Stimulated activated CD4-positive, alpha-beta T cell treated with anti-CD3 and anti-CD28 coated beads, TNF-alpha, amount 100 ng/mL, for 24 hours (primary cell): ENCODE results near the gene ARHGAP20.

ENCODE experiments used
- DNase-seq, 3 experiments: peaks; one replicate each; pipeline ENCODE4 v3.0.0-alpha.2; 2020; ENCODE audit warnings: low read depth in 3 of 3

The ARHGAP20 gene

DNA sequence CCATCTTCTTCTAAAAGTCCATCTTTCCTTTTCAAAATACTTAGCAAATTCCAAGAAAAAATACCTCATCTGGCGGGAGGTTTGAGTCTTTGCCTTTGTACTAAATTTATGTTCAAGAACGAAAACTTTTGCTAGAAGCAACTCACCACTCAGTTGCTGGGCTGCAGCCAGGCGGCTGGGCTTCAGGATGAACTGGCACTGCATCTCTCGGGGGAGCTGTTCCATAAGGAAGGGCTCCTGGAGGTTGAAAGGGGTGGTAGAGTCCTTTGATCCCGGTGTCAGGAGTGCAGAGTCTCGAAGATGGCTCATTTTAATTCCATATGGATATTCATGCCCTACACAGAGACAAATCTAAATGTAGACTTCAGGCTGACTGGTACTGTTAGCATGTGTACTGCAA lies 105.8 kb downstream of the ARHGAP20 start:
- DNase-seq, result no peak

- no peak for DNase-seq
Measured at GRCh38 chr11:110601936-110602335, 110.3 kb downstream of the ARHGAP20 start.

DNA sequence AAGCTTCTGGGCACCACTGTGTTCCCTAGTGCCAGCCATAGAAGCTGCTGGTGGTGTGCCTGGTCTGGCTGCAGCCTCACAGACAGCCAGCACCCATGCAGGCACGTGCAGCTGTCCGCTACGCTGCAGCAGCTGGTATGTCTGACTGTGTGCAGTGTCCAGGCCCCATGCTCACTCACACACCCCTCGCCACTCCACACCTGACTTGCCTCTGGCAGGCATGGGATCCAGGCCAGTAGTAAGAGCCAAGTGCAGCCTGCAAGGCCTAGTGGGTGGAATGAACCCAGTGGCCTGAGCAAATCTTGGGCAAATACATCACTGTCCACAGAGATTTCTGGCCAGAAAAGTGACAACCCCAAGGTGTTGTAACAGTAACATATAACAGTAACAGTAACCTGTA lies 111.9 kb downstream of the ARHGAP20 start:
- DNase-seq, result no peak

- DNase-seq, result no peak
Measured at GRCh38 chr11:110599207-110599606, 113.0 kb downstream of the ARHGAP20 start.

- DNase-seq, result no peak
Measured at GRCh38 chr11:110598725-110599124, 113.5 kb downstream of the ARHGAP20 start.

- no peak for DNase-seq
Measured at GRCh38 chr11:110587972-110588371, 124.3 kb downstream of the ARHGAP20 start.

GRCh38 chr11:110587129-110587528 lies 125.1 kb downstream of the ARHGAP20 start:
- no peak for DNase-seq

DNA sequence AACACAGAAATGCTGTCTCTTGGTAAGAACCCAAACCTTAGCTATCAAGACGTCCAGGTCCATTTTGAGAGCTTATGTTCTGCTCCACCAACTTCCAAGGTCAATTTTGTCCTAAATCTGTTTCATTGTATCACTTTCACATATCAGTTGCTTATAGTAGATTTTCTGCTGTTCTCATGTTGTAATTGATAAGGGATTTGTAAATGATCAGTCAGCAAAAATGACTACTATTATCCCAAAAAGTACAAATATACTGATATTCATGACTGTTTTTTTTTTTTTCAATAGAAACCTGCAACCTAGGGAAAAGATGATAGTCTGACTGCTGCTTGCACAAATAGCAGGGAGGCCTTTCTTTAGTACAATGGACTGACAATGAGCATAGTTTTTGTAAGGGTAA lies 128.1 kb downstream of the ARHGAP20 start:
- DNase-seq, result no peak

GRCh38 chr11:110582728-110583432 lies 129.4 kb downstream of the ARHGAP20 start:
- DNase-seq, result no peak

GRCh38 chr11:110580571-110580970 lies 131.7 kb downstream of the ARHGAP20 start:
- no peak for DNase-seq

DNA sequence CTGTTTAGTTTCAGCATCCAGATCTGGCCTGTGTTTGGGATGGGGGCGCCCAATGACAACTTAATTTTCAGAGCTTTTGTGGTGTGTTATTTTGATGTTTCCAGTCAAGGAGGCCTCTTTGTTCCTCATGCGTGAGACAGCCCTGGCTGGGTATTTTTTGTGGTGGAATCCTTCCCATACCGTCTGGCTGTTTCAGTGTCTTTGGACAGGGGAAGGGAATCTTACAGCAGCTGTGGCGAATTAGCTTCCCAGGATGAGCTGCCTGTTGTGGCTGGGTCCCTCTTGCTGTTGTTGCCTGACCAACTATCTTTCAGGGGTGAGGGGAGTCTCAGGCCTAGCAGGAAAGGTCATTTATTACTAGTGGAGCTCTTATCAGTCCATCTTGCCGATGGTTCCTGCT lies 138.8 kb downstream of the ARHGAP20 start:
- no peak for DNase-seq

DNA sequence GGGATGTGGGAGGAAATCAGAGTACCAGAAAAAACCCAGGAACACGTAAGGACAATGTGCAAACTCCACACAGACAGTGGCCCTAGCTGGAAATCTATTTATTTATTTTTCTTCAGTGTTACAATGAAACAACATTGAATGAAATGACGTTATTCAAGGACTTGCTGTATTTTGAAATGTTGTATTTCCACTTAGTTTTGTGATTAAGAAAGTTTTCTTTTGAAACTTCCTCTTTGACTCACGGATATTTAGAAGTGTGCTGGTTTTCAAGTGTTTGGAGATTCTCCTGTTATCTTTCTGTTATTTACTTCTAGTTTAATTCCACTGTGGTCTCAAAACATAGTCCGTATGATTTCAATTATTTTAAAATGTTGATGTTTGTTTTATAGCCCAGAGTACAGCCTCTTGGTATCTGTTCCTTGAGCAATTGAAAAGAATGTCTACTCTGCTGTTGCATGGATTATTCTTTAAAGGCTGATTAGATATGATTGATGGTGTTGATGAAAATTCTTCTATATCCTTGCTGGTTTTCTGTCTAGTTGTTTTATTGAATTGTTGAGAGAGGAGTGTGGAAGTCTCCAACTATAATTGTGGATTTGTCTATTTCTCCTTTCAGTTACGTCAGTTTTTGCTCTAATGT lies 141.0 kb downstream of the ARHGAP20 start:
- DNase-seq, result no peak

- no peak for DNase-seq
Measured at GRCh38 chr11:110566577-110566976, 145.7 kb downstream of the ARHGAP20 start.

DNA sequence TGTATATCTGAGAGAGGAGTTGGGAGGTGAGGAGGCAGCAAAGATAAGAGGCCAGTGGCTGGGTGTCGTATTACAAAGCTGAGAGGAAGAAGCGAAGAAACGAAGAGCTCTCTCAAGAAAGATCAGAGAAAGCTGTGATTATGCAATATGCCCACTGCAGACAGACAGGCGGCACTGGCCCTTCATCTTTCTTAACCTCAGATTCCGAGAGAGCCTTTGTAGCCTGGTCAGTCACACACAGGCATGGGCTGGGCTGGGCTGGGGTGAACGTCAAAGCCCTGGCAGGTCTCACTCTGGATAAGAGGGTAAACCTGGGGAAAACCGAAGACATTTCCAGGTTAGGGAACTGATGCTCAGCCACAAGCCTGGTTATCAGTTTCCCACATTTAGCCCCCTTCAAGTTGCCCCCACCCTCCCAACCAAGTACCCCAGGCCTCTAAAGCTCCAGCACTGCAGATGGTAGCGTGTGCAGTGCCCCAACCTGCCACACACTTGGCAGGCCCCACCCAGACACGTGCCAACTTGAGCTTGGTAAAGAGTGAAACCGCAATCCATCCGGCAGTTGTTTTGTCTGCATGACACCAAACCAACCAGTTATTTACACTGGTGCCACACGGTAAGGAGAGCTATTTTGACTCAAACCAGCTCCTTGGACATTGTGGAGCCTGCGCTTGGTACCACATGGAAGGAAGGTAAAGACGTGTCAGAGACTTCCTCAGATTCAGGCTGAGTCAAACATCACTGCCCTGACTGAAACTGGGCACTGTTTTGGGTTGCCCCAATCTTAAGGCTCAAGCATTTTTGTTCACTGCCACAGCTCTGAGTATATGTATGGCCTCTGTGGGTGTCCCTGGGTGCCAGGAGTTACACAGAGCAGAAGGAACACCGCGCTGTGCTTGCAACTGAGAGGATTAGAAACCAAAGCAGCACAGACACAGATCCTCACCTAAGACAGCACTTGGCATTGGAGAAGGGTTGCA lies 146.6 kb downstream of the ARHGAP20 start:
- DNase-seq, result no peak

DNA sequence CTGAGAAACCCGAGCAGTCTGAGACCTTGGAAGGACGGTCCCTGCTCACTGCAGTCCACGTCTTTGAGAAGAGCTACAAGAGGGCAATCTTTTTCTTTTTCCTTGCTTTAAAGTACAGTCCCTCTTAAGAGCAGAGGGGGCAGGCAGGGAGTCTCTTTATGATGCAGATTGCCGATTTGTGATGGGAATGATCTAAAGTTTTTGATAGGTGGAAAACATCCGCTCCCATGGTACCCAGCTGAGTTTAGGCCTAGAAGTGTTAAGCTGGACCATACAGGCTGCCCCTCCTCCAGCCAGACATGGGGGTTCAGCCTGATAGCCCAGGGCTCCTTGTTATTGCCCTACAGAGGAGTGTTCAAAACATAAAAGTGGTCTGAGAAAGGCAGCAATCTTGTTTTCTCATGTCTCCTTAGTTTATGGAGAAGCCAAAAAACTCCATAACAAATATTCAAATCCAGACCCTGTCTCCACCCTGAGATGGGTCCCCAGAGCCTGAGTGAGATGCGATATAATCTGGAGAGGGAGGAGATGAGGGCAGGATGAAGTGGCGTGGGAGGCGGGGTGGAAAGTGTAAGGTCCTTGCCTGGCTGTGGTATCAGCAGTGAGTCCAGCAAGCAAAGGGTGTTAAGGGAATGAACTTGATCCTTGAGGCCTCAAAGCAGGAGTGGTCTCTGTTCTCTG lies 147.4 kb downstream of the ARHGAP20 start:
- no peak for DNase-seq

DNA sequence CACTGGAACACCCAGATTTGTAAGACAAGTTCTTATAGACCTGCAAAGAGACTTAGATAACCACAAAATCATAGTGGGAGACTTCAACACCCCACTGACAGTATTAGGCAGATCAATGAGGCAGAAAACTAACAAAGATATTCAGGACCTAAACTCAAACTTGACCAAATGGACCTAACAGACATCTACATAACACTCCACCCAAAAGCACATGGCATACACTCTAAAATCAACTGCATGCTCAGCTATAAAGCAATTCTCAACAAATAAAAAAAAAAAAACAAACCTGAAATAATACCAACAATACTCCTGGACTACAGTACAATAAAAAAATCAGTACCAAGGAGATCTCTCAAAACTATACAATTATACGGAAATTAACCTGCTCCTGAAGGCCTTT lies 167.5 kb downstream of the ARHGAP20 start:
- no peak for DNase-seq

GRCh38 chr11:110538154-110538553 lies 174.1 kb downstream of the ARHGAP20 start:
- no peak for DNase-seq

DNA sequence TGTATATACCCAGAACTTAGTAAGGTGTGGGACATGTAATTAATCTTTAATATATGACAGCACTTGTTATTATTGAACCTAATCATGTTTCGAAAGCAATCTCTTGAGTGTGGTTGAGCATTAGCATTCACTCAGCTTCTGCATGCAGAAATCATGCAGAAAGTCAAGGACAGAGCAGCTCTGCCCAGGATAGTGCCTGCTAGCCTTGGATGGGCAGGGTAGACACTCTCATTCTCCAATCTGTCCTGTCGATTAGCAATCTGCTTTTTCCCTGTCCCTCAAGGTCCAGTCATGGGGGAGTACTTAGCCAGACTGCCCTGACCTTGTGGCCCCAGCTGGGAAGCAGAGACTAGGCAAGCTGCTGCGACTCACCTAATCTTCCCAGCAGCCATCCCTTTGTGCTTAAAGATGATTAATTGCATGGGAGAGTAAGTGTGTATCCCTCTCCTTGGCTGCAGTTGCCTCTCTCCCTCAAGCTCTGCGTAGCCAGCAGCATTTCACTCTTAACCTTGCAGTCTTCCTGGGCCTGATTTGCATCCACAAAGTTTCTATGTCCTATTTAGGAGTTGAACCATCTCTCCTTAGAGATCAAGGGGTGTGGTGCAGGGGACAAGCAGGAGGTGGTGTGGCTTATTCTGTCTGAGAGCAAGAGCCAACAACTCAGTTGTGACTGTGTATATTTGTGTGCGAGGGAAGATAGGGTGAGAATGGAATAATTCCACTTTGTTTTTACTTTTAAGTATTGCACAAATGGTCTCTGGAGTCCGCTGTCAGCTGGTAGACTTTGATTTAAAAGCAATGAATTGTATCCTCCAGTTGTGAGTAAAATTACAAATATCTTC lies 181.1 kb downstream of the ARHGAP20 start:
- DNase-seq, result no peak

DNA sequence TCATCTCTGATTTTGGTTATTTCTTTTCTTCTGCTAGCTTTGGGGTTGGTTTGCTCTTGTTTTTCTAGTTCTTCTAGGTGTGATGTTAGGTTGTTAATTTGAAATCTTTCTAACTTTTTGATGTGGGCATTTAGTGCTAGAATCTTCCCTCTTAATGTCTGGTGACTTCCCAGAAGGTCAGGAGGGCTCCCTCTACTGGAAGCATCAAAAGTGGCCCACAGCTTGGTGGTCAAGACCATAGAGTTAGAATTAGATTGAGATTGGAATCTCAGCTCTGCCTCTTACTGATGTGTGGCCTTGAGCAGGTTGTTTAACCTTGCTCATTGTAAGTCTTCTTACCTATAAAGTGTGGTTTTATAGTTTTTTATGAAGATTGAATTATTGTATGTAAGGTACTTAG lies 183.2 kb downstream of the ARHGAP20 start:
- no peak for DNase-seq

- no peak for DNase-seq
Measured at GRCh38 chr11:110527146-110527545, 185.1 kb downstream of the ARHGAP20 start.
